ENCODE data around the gene AQP12B. TPM values are rescaled to one million over a fixed set of nuclear protein-coding genes. Genes with fewer than 3 reads are reported as not detected.

AQP12B gene
- total RNA-seq, 1 experiment from 2014 or later, result not detected

DNA sequence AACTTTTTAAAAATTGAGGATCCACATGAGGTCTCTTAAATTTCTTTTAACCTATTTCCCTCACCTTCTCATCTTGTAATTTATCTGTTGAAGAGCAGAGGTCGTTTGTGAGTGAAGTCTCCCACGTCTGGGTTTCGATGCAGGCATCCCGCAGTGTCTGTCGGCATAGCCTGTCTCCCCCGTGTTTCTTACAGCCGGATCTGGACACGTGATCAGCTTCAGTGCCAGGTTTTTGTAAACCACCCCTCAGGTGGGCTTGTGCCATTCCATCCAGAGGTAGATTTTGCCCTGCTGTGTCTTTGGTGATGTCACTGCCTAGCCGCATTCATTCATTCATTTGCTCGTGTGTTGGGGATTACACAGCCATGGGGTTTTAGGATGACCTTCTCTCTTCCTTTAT, 25.1 kb upstream of the AQP12B start:
- Mint-ChIP-seq H3K9me3 (ENCODE audit: unreplicated experiment) (no peaks in the 10 kb centered on the region), H3K27ac (ENCODE audit: unreplicated experiment) (no peak overlapping the region), H3K4me3 (ENCODE audit: unreplicated experiment) (no peak overlapping the region), H3K36me3 (ENCODE audit: insufficient read depth, unreplicated experiment) (no peaks in the 10 kb centered on the region), H3K4me1 (ENCODE audit: low read depth, unreplicated experiment) (no peaks in the 10 kb centered on the region), H3K27me3 (ENCODE audit: insufficient read depth, unreplicated experiment) (peaks cover 9% of the 10 kb centered on the region)
- Histone ChIP-seq H3K27me3 (replicated peaks; ENCODE audit: control insufficient read depth, insufficient read depth, low read length) (no peaks in the 10 kb centered on the region; the same call in 1 of the 2 replicates), H3K9me3 (no peaks in the 10 kb centered on the region), H3K4me3 (ENCODE audit: low read depth, low read length) (no peak overlapping the region), H3K36me3 (ENCODE audit: control insufficient read depth, insufficient read depth, low read length) (no peaks in the 10 kb centered on the region), H3K4me1 (no peaks in the 10 kb centered on the region)
- no TSS peak for BruUV-seq (replicated peaks)
- POLR2A ChIA-PET, result no interaction called here
- TF ChIP-seq, protein P1, sequence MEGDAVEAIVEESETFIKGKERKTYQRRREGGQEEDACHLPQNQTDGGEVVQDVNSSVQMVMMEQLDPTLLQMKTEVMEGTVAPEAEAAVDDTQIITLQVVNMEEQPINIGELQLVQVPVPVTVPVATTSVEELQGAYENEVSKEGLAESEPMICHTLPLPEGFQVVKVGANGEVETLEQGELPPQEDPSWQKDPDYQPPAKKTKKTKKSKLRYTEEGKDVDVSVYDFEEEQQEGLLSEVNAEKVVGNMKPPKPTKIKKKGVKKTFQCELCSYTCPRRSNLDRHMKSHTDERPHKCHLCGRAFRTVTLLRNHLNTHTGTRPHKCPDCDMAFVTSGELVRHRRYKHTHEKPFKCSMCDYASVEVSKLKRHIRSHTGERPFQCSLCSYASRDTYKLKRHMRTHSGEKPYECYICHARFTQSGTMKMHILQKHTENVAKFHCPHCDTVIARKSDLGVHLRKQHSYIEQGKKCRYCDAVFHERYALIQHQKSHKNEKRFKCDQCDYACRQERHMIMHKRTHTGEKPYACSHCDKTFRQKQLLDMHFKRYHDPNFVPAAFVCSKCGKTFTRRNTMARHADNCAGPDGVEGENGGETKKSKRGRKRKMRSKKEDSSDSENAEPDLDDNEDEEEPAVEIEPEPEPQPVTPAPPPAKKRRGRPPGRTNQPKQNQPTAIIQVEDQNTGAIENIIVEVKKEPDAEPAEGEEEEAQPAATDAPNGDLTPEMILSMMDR (IDR thresholded peaks at IDR 0.05; ENCODE audit: insufficient read depth in 1 of 2, low read depth in 1 of 2, low read length in 1 of 2, severe bottlenecking in 1 of 2, unreplicated experiment in 1 of 2), result no peak
- intact Hi-C loops (cut with micrococcal nuclease; ENCODE audit: unreplicated experiment), result loop anchor here (10.0 kb wide), 1 partner anchor 63 kb away; no protein-coding TSS in a partner anchor
- DNase-seq, result no peak
- CTCF ChIA-PET, result no interaction called here

DNA sequence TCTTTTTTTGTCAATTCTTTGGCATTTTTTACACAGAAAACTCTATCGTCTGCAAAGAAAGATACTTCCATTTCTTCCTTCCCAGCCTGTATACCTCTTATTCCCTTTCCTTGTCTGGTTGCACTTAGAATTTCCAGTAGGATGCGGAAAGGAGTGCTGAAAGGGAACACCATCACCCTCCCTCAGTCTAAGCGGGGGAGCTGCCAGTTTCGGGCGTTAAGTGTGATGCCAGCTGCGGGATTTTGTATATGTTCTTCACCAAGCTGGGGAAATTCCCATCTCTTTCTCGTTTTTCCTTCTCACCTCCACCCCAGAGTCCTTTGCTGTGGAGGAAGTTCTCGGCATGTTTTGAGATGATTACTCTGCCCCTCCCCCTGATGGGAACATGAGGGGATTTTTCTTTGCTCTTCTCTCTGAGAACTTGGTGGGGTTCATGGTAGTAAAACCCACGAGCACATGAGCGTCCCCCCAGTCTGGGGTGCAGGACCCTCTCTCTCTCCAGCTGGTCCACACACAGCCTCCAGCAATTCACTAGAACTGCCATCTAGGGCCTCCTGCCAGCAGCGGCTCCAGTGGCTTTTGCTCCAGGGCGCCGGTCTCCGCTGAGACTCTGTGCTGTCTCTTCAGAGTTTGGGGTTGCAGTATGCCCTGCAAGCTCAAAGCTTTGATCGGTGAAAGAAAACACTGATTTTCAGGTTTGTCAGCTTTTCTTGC, 24.5 kb upstream of the AQP12B start:
- Mint-ChIP-seq H3K36me3 (ENCODE audit: insufficient read depth, unreplicated experiment) (no peaks in the 10 kb centered on the region), H3K4me3 (ENCODE audit: unreplicated experiment) (no peak overlapping the region), H3K9me3 (ENCODE audit: unreplicated experiment) (no peaks in the 10 kb centered on the region), H3K27me3 (ENCODE audit: insufficient read depth, unreplicated experiment) (peaks cover 9% of the 10 kb centered on the region), H3K4me1 (ENCODE audit: low read depth, unreplicated experiment) (no peaks in the 10 kb centered on the region), H3K27ac (ENCODE audit: unreplicated experiment) (no peak overlapping the region)
- no peak for DNase-seq
- ChIA-PET POLR2A (no interaction called here), CTCF (no interaction called here)
- Histone ChIP-seq H3K9me3 (no peaks in the 10 kb centered on the region), H3K36me3 (ENCODE audit: control insufficient read depth, insufficient read depth, low read length) (no peaks in the 10 kb centered on the region), H3K4me3 (ENCODE audit: low read depth, low read length) (no peak overlapping the region), H3K4me1 (no peaks in the 10 kb centered on the region), H3K27me3 (replicated peaks; ENCODE audit: control insufficient read depth, insufficient read depth, low read length) (no peaks in the 10 kb centered on the region; the same call in 1 of the 2 replicates)
- BruUV-seq (replicated peaks), result no TSS peak
- TF ChIP-seq, protein P1 (IDR thresholded peaks at IDR 0.05; ENCODE audit: insufficient read depth in 1 of 2, low read depth in 1 of 2, low read length in 1 of 2, severe bottlenecking in 1 of 2, unreplicated experiment in 1 of 2), result no peak
- intact Hi-C loops (cut with micrococcal nuclease; ENCODE audit: unreplicated experiment), result loop anchor here (10.0 kb wide), 1 partner anchor 62 kb away; no protein-coding TSS in a partner anchor

DNA sequence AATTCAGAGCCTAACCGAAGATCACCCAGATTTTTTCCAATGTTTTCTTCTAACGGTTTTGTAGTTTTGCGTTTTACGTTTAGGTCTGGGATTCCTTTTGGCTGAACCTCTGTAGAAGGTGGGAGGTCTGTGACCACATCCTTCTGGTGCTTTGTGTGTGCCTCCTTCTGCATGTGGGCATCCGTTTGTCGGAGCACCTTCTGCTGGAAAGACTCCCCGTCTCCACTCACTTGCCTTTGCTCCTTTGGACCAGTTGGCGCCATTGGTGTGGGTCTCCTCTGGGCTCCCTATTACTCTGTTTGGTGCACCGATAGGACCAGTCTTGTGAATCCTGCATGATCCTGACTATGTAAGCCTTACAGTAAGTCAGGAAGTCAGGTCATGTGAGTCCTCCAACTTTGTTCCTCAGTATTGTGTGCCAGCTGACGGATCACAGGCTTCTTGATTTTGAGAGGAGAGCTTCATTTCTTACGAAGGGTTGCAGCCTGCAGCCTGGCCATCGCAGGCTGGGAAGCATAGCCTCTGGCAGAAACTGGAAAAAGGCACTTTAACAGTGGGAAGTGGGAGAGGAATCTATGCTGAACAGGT, 22.6 kb upstream of the AQP12B start:
- H3K27me3 ChIP-seq (replicated peaks; ENCODE audit: control insufficient read depth, insufficient read depth, low read length), result no peaks in the 10 kb centered on the region; the same call in 1 of the 2 replicates
- no peaks in the 10 kb centered on the region for H3K4me1 Mint-ChIP-seq (ENCODE audit: low read depth, unreplicated experiment)
- H3K4me3 Mint-ChIP-seq (ENCODE audit: unreplicated experiment), result no peak overlapping the region
- no peaks in the 10 kb centered on the region for H3K9me3 ChIP-seq
- BruUV-seq (replicated peaks), result no TSS peak
- ChIA-PET POLR2A (no interaction called here), CTCF (no interaction called here)
- H3K36me3 Mint-ChIP-seq (ENCODE audit: insufficient read depth, unreplicated experiment), result no peaks in the 10 kb centered on the region
- H3K4me1 ChIP-seq, result no peaks in the 10 kb centered on the region
- no peak overlapping the region for H3K27ac Mint-ChIP-seq (ENCODE audit: unreplicated experiment)
- TF ChIP-seq, protein P1 (IDR thresholded peaks at IDR 0.05; ENCODE audit: insufficient read depth in 1 of 2, low read depth in 1 of 2, low read length in 1 of 2, severe bottlenecking in 1 of 2, unreplicated experiment in 1 of 2), result no peak
- no peak for DNase-seq
- no peaks in the 10 kb centered on the region for H3K36me3 ChIP-seq (ENCODE audit: control insufficient read depth, insufficient read depth, low read length)
- no peaks in the 10 kb centered on the region for H3K9me3 Mint-ChIP-seq (ENCODE audit: unreplicated experiment)
- H3K27me3 Mint-ChIP-seq (ENCODE audit: insufficient read depth, unreplicated experiment), result peaks cover 9% of the 10 kb centered on the region
- H3K4me3 ChIP-seq (ENCODE audit: low read depth, low read length), result no peak overlapping the region
- intact Hi-C loops (cut with micrococcal nuclease; ENCODE audit: unreplicated experiment), result loop anchor here (10.0 kb wide), 1 partner anchor 60 kb away; no protein-coding TSS in a partner anchor
